ENCODE data around the gene SCARB1. TPM values are rescaled to one million over a fixed set of nuclear protein-coding genes. Genes with fewer than 3 reads are reported as not detected.

SCARB1 gene
- total RNA-seq, 4 donors from 2014 or later = 2.1 to 37.0 (median 9.6) TPM

DNA sequence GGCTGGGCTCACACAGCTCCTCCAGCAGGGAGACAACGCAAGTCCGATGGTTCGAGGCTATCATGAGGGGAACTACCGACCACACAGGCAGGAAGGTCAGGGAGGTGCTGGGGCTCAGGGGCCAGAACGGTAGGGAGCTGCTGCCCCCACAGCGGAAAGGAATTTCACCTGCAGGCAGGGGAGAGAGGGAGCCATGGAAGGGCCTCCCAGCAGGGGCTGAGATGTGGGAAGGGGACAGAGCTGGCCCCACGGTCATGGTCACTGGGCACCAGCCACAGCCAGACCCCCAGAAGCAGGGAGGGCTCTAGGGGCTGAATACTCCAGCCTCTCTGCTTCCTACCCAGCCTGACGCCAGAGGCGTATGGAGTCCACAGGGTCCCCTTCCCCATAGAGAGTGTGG, 103.1 kb downstream of the SCARB1 start:
- intact Hi-C loops (cut with DNase I; ENCODE audit: low total_unique reads) = loop anchor here (10.0 kb wide), 2 partner anchors 196 to 376 kb away; partner anchors contain the start of gene NCOR2
- H3K36me3 ChIP-seq = no peaks in the 10 kb centered on the region
- H3K9me3 ChIP-seq = peaks cover 0 to 5% of the 10 kb centered on the region in 2 donors
- no peak overlapping the region for H3K27ac ChIP-seq
- no peaks in the 10 kb centered on the region for H3K27me3 ChIP-seq
- no peak for DNase-seq
- no peak overlapping the region for H3K4me3 ChIP-seq
- TF ChIP-seq POLR2A (IDR thresholded peaks at IDR 0.05) = no peak
- TF ChIP-seq, protein P1, sequence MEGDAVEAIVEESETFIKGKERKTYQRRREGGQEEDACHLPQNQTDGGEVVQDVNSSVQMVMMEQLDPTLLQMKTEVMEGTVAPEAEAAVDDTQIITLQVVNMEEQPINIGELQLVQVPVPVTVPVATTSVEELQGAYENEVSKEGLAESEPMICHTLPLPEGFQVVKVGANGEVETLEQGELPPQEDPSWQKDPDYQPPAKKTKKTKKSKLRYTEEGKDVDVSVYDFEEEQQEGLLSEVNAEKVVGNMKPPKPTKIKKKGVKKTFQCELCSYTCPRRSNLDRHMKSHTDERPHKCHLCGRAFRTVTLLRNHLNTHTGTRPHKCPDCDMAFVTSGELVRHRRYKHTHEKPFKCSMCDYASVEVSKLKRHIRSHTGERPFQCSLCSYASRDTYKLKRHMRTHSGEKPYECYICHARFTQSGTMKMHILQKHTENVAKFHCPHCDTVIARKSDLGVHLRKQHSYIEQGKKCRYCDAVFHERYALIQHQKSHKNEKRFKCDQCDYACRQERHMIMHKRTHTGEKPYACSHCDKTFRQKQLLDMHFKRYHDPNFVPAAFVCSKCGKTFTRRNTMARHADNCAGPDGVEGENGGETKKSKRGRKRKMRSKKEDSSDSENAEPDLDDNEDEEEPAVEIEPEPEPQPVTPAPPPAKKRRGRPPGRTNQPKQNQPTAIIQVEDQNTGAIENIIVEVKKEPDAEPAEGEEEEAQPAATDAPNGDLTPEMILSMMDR (IDR thresholded peaks at IDR 0.05) = no peak
- peaks cover 0 to 3% of the 10 kb centered on the region in 2 donors for H3K4me1 ChIP-seq

DNA sequence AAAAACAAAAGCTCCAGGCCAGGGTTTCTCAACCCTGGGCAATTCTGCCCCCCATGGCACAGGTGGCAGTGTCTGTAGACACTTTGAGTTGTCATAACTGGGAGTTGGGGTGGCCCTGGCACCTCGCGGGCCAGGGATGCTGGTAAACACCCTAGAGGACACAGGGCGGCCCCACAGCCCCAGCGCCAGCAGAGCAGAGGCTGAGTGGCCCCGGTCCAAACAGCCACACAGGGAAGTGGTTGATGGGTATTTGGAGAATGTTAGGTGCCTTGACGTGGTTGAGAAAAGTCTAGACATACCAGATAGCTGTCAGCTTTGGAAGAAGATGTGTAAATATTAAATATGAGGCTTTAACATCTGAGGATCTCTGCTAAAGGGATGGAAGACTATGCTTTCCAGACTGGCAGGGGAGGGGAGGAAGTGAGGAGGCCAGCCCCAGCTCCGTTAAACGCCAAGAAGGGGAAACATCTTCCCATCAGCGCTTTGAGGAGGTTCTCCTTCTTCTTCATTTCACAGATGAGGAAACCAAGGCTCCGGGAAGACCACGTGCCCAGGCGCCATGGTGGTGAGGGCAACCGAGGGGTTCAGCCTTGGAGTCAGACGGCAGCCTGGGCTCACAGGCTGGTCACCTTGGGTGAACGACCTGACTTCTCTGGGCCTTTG, 103.7 kb downstream of the SCARB1 start:
- H3K9me3 ChIP-seq = peaks cover 0 to 5% of the 10 kb centered on the region in 2 donors
- intact Hi-C loops (cut with DNase I; ENCODE audit: low total_unique reads) = loop anchor here (10.0 kb wide), 2 partner anchors 195 to 375 kb away; partner anchors contain the start of gene NCOR2
- H3K36me3 ChIP-seq = no peaks in the 10 kb centered on the region
- no peak for TF ChIP-seq POLR2A (IDR thresholded peaks at IDR 0.05)
- TF ChIP-seq, protein P1 (IDR thresholded peaks at IDR 0.05) = no peak
- H3K4me3 ChIP-seq = no peak overlapping the region
- no peak overlapping the region for H3K27ac ChIP-seq
- peaks cover 0 to 1% of the 10 kb centered on the region in 2 donors for H3K4me1 ChIP-seq
- H3K27me3 ChIP-seq = no peaks in the 10 kb centered on the region
- DNase-seq = no peak

DNA sequence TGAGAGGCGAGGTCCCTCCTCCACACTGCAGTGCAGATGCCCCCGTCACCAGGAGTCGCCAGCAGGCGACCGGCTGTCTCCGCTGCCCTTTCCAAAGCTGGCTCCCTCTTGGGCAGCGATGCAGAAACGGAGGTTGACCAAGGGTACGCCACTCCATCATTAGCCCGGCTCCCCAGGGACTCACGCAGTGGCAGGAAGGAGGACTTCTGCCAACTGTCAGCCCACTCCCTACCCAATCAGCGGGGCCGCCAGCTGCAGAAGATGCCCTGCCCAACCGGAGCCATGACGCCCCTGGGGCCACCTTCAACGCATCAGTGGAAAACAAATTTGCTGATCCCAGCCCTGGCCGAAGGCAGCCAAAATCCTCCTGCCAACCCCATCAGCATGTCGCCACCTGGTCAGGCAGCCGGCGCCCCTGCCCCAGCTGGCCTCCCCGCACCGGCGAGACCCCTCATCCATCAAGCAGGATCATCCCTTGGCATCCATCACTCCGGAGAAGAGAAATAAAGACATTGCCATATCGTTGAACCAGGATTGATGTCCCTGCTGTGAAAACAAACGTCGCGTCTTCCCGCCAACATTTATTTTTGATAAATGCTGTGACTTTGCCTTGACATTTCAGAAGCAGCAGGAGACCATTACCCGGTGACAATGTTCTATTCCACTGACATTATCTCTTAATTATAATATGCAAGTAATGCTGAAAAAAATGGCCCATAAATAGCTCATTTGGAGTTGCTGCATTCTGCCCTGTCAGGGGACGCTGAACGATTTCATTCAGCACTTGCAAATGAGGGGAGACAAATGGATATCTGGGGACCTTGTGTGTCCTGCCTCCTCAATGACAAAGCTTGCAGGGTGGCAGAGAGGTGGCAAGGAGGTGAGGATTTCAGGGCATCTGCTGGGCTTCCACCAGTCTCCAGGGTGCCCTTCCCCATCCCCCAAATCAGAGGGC, 105.1 kb downstream of the SCARB1 start:
- Histone ChIP-seq H3K36me3 (no peaks in the 10 kb centered on the region), H3K4me3 (no peak overlapping the region), H3K9me3 (no peaks in the 10 kb centered on the region), H3K27ac (no peak overlapping the region), H3K27me3 (no peaks in the 10 kb centered on the region), H3K4me1 (peaks cover 0 to 7% of the 10 kb centered on the region in 2 donors)
- no peak for DNase-seq
- TF ChIP-seq, protein P1 (IDR thresholded peaks at IDR 0.05) = no peak
- TF ChIP-seq POLR2A (IDR thresholded peaks at IDR 0.05) = no peak
- intact Hi-C loops (cut with DNase I; ENCODE audit: low total_unique reads) = no loop called here

DNA sequence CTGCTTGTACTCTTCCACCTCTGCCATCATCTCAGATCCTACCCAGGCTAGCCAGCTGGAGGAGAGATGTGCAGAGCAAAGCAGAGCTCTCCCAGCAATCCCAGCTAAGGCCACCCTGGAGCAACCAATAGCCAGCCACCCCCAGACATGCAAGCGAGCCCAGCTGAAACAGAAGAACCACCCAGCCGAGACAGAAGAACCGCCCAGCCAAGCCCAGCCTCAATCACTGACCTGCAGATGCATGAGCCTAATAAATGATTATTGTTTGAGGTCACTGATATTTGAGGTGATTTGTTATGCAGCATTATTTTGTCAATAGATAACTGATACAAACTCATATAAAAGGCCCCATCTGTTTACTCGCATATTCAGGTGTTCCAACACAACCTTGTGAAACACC, 106.3 kb downstream of the SCARB1 start:
- peaks cover 0 to 7% of the 10 kb centered on the region in 2 donors for H3K4me1 ChIP-seq
- H3K27ac ChIP-seq = no peak overlapping the region
- no peak overlapping the region for H3K4me3 ChIP-seq
- intact Hi-C loops (cut with DNase I; ENCODE audit: low total_unique reads) = no loop called here
- no peak for DNase-seq
- TF ChIP-seq POLR2A (IDR thresholded peaks at IDR 0.05) = no peak
- TF ChIP-seq, protein P1 (IDR thresholded peaks at IDR 0.05) = no peak
- no peaks in the 10 kb centered on the region for H3K36me3 ChIP-seq
- H3K9me3 ChIP-seq = no peaks in the 10 kb centered on the region
- H3K27me3 ChIP-seq = no peaks in the 10 kb centered on the region

DNA sequence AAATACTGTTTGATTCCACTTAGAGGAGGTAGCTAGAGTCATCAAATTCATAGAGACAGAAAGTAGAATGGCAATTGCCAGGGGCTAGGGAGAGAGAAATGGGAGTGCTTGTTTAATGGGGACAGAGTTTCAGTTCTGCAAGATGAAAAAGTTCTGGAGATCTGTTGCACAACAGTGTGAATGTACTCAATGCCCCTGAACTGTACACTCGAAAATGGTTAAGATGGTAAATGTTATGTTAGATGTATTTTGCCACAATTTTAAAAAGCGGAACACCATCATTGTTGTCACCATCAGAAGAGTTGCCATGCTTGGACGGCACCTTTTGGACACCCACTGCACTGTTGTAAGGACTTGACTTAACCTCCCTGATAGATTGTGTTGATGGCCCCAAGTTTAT, 106.9 kb downstream of the SCARB1 start:
- DNase-seq = no peak
- Histone ChIP-seq H3K9me3 (no peaks in the 10 kb centered on the region), H3K27me3 (no peaks in the 10 kb centered on the region), H3K4me3 (no peak overlapping the region), H3K4me1 (peaks cover 0 to 7% of the 10 kb centered on the region in 2 donors), H3K36me3 (no peaks in the 10 kb centered on the region), H3K27ac (no peak overlapping the region)
- TF ChIP-seq, protein P1 (IDR thresholded peaks at IDR 0.05) = no peak
- TF ChIP-seq POLR2A (IDR thresholded peaks at IDR 0.05) = no peak
- intact Hi-C loops (cut with DNase I; ENCODE audit: low total_unique reads) = no loop called here
